GM18861 (cell line): Measurements from ENCODE around the gene SERPING1.

Source experiments
- ATAC-seq: cut with Tn5 transposase; IDR thresholded peaks from one replicate; pipeline ENCODE4 v1.9.1; 2021; ENCODE audit not compliant: unreplicated experiment

The SERPING1 gene

DNA sequence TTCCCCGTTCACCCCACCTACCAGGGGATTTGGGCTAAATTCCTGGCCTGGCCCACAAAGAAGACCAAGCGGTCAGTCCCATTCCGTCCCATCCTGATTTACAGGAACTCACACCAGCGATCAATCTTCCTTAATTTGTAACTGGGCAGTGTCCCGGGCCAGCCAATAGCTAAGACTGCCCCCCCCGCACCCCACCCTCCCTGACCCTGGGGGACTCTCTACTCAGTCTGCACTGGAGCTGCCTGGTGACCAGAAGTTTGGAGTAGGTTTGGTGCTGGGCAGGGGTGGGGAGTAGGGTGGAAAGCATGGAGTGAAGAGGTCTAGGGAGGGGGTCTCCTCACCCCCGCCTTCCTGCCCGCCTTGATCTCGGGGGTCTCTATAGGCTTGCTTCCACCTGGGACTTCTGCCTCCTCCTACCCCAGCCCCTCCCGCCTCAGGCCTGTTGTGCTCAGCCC lies at the start of gene SERPING1:
SERPING1 (plus strand) TSS at position 225 of the 455 bp plus-strand sequence. CDS start 586 bp downstream, outside the sequence.
- no peak for ATAC-seq

- ATAC-seq = peak; percentile 89
These were observed 49.6 kb upstream of the SERPING1 start for GRCh38 chr11:57547854-57548377.

DNA sequence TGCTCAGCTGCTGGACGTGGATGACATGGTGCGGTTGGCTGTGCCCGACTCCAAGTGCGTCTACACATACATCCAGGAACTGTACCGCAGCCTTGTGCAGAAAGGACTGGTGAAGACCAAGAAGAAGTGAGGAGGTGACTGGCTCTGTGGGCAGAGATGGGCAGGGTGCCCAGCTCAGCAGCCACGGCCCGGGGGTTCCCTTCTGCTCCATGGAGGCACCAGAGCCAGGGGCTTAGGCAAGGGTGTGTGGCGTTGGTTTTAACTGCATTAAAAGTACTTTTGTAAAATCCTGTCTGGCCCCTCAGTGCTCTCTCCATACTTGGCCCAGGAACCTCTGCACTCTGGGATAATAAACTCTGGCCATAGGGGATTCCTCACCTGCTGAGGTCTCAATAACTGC lies 47.5 kb upstream of the SERPING1 start:
- no peak for ATAC-seq

- ATAC-seq = no peak
These were observed 45.5 kb upstream of the SERPING1 start for GRCh38 chr11:57551941-57552340.

DNA sequence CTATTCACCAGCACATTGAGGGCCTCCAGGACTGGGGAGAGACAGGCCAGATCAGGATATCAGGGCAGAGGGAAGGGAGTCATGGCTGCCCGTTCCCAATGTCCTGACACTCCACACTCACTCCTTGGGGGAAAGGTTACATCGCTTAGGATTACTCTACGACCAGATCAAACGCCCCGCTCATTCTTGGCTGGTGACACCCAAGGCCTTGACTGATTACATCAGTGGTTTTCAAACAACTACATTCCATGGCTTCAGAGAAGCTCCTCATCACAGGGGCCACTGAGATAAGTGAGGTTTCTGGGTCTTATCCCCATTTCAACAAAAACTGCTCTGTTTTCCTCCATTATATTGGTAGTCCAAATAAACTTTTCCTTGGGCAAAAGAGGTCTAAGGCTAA lies 45.0 kb upstream of the SERPING1 start:
- no peak for ATAC-seq

GRCh38 chr11:57555393-57555792 lies 42.1 kb upstream of the SERPING1 start:
- ATAC-seq = no peak

DNA sequence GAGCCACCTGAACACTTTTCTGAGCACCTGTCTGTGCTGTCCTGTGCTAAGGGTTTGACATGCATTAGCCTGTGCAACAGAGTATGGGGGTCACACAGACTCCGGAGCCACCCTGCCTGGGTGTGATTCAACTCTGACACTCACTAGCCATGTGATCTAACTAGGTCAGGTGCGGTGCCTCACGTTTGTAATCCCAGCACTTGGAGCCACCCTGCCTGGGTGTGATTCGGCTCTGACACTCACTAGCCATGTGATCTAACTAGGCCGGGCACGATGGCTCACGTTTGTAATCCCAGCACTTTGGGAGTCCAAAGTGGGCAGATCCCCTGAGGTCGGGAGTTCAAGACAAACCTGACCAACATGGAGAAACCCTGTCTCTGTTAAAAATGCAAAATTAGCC lies 41.4 kb upstream of the SERPING1 start:
- no peak for ATAC-seq

DNA sequence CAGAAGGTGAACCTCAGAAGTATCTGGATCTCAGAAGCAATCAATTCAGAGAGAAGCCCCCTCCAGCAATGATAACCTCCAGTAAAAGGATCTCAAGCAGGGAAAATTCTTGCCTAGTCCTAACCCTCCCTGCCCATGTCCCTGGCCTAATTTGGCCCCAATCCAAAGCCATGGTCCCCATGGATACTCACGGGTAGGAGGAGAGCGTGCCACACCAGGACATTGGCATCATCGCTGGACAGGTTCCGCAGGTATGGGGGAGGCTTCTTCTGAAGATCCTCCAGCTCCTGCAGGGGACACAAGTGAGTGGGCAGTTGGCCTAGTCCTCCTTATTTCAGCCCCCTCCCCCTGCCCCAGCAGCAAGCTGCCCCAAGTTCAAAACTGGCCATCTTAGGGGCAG lies 37.3 kb upstream of the SERPING1 start:
- ATAC-seq = no peak

DNA sequence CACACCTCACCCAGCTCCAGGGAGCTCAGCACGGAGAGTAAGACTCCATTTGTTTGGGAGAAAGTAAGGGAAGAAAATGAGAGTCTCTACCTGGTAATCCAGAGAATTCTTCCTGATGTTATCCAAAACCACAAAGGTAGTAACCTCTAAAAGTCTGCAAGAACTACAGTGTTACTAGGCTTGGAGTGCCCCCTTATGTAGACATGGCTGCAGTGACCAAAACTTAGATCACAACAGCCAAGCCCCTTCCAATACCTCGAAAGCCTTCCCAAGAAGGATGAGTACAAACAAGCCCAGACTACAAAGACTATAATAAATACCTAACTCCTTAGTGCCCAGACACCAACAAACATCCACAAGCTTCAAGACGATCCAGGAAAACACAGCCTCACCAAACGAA lies 34.9 kb upstream of the SERPING1 start:
- no peak for ATAC-seq

DNA sequence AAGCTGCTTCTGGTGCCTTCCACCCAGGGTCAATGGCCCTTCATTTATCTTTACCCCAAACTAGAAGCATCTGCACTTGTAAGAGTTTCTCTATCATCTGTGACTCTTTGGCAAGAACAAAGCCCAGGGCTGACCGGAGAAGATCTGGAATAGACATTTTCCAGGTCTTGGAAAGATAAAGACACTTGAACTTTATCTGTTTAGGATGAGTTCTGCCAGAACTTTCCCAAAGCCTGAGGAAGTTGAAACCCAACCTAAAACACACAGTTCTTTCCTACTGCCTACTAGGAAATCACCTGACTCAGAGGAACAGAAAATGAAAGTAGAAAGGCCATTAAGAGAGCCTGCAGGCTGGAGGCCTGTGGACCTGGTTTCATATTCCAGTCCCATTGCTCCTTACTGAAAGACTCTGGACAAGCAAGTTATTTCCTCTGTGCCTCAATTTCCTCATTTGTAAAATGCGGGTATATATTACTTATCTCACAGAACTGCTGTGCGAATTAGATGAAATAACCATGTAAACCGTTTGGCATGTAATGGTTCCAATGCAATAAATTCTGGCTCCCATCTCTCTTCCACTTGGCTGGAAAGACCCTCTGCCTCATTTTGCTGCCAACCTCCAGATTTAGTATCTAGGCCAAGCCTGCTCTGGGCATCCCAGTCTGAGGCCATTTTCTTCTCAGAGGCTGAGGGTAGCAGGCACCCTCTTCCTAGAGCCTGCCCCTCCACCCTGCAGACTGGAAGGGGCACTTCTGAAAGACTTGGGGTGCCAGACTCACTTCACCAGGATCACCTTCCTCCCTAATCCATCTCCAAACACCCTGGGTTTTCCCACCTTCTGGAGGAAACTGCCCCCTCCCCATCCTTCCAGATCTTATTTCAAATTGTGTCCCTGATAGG lies 31.2 kb upstream of the SERPING1 start:
- ATAC-seq = peak; percentile 79

- no peak for ATAC-seq
These were observed 30.5 kb upstream of the SERPING1 start for GRCh38 chr11:57566905-57567514.

GRCh38 chr11:57567515-57568329 lies 29.8 kb upstream of the SERPING1 start, which contains the start of gene UBE2L6:
Gene UBE2L6, minus strand, starts transcription at chr11:57567672. Its CDS starts 61 bp downstream, at chr11:57567611.
- peak; percentile 32 for ATAC-seq

GRCh38 chr11:57568330-57568766 lies 29.1 kb upstream of the SERPING1 start:
- peak; percentile 67 for ATAC-seq

- no peak for ATAC-seq
These were observed 25.9 kb upstream of the SERPING1 start for GRCh38 chr11:57571606-57572005.

DNA sequence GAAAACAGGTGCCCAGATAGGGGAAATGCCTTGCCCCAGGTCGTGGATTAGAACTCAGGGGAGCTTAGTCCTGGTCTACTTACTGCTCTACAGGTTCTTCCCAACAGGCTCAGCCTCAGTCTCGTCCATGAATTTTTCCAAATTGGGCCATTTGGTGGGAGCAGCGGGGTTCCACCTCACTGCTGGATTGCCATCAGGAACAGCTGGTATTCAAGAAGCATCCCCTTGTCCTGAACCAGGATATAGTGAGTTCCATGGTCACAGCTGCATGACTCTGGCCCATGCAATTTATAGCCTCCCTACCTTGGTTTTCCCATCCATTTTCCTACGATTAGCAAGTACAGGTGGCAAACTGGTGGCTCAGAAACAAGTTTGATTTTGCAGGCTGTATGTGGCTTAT lies 23.4 kb upstream of the SERPING1 start:
- ATAC-seq = no peak

DNA sequence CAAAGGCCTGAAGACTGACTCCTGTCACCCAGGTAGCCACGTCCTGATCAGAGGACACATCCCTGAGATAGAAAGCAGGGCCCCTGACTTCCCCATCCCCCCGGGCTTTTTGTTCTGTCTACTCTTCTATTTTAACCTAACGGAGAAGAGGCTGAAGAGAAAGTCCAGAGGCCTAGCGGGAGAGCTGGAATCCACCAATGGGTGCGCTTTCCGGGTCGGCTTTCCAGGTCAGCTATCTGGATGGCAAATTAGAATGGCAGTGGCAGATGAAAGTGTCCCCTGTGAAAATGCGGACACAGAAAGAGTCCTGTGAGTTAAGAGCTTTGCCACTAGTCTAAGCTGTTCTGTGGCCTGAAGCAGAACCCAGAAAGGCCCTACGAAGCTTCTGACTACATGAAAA lies 13.1 kb upstream of the SERPING1 start:
- no peak for ATAC-seq

- no peak for ATAC-seq
These were observed 12.2 kb upstream of the SERPING1 start for GRCh38 chr11:57585301-57585700.

DNA sequence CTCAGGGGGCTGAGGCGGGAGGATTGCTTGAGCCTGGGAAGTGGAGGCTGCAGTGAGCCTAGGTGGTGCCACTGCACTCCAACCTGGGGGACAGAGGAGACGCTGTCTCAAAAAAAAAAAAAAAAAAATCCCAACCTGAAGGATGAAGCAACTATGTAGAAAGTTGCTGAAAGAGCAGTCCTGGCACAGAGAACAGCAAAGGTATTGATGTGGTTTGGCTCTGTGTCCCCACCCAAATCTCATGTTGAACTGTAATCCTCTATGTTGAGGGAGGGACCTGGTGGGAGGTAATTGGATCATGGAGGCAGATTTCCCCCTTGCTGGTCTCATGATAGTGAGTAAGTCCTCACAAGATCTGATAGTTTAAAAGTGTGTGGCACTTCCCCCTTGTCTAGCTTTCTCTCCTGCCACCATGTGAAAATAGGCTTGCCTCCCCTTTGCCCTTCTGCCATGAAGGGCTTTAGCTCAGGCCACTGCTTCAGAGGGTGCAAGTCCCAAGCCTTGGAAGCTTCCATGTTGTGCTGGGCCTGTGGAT lies 10.7 kb upstream of the SERPING1 start:
- no peak for ATAC-seq

DNA sequence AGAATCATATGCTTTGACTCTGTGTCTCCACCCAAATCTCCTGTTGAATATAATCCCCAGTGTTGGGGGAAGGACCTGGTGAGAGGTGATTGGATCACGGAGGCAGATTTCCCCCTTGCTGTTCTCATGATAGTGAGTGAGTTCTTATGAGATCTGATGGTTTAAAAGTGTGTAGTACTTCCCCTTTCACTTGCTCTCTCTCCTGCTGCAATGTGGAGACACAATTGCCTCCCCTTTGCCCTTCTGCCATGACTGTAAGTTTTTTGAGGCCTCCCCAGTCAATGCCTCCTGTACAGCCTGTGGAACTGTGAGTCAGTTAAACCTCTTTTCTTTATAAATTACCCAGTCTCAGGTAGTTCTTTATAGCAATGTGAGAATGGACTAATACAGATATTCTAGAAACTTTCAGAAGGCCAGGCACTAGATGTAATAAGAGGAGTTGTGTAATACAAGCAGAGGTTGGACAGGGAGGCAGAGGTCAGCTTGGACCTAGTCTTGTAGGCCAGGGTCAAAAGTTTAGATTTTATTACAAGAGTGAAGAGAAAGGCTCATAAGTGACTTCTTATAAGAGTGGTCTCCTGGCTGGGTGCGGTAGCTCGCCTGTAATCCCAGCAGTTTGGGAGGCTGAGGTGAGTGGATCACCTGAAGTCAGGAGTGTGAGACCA lies 9.3 kb upstream of the SERPING1 start:
- ATAC-seq = no peak

DNA sequence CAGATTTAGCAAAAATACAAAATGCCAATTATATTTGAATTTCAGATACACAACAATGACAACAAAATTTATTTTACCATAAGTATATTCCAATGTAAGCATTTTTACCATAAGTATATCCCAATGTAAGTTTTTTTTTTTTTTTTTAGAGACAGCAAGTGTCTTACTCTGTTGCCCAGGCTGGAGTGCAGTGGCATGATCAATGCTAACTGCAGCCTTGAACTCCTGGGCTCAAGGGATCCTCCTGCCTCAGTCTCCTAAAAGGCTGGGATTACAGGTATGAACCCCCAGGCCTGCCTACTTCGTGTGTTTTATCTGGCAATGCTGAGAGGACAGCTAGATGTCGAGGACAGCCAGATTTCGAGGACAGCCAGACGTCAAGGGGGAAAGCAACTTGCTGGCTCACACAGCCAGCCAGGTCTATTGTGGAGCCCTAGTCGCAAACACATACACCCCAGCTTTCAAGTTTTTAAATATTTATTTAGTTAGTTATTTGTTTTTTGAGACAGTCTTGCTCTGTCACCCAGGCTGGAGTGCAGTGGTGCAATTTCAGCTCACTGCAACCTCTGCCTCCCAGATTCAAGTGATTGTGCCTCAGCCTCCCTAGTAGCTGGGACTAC lies 1.1 kb upstream of the SERPING1 start:
- ATAC-seq = no peak
